Stimulated activated CD8-positive, alpha-beta memory T cell treated with anti-CD3 and anti-CD28 coated beads, Interleukin-12 subunit alpha, Interleukin-12 subunit beta, amount 100 ng/mL, for 1 hour (primary cell): Measurements from ENCODE around the gene CTSH.

Experiments used
- DNase-seq: peaks from one replicate; pipeline ENCODE4 v3.0.0-alpha.2; 2020; ENCODE audit warnings: low read depth

Gene CTSH

DNA sequence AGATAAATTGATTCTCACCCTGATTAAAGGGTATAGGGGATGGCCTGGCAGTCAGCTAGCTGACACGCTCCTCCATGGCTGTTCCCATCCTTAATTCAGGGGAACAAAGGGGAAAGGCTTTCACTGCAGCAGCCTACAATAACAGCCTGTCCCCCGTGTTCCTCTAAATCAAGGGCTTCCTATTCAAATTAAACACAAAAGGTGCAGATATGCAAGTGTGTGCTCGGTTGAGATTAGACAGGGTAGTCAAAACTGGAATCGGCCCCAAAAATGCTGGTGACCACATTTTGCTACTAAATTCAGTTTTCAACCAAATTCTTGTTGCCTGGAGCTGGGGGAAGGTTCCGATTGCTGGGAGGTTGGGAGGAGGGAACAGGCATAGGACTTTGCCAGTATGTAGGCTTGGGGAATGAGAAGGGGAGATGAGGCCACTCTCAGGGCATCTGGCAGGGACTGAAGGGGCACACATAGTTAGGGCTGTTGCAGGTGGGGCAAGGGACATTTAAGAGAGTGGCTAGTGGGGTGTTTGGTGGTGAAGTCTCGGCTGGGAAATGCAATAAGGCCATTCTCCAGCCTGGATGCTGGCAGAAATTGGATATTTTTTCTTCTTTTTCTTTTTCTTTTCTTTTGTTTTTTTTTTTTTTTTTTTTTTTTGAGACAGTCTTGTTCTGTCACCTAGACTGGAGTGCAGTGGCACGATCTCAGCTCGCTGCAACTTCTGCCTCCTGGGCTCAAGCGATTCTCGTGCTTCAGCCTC lies 32.9 kb upstream of the CTSH start:
- no peak for DNase-seq

DNA sequence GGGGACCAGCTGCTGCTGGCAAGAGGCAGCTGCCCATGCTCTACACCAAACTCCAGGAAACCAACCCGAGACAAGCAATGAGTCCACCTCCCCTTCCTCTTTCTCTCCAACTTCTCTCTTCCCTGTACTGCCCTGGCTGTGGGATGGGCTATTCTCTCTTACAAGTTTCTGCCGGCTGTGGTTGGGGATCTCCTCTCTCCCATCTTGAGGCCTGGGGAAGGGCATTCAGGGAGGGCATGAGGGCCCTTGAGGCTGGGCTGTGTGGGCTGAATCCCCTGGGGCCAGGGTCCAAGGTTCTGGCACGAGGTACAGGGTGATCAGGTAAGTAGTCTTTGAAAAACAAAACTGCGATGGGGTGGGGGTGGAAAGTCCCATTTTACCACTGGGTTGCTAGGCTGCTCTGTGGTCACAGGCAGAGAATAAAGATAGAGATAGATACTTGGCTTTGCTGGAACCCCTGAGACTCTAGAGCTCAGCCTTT lies 32.3 kb upstream of the CTSH start:
- DNase-seq, result no peak

DNA sequence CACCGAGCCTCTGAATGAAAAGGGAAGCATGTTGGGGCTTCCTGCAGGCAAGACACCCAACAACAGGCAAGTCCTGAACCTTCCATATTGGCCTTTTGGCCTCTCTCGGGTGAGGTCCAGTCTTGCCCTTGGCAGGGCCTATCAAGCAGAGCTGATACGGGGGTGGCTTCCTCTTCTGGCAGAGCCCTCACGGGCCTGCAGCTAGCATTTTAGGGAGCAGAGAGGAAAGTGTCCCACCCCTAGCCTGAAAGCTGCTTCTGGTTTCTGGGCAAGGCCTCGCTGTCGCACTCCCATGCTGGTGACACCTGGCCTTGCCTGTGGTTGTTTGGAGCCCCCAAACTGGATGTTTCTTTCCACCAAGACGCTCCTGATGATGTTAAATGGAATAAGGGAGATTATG lies 31.8 kb upstream of the CTSH start:
- no peak for DNase-seq

DNA sequence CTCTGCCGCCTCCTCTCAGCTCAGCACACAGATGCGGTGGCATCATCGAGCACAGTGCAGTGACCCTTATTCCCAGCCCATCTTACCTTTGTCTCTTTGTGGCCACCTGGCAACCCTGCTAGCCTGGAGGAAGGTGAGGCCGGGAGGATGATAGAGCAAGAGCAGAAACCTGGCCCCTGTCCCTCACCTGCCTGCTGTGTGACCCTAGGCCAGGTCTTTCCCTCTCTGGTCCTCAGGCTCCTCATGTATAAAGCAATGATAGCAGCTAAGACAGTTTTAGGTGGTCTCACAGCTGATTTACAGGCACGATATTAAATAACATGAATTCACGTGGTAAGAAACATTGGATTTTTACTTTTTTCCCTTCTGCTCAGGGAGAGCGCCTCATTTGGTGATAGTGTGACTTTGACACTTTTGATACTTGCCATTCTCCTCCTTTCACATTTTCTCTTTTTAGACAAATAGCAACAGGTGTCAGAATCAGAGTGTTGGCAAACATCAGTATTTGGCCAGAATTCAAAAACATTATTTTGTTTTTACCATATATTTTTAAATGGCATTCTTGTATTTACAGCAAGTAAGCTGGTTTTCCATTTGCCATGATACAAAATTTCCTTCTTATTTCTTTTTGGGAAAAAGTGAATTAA lies 29.5 kb upstream of the CTSH start:
- no peak for DNase-seq

DNA sequence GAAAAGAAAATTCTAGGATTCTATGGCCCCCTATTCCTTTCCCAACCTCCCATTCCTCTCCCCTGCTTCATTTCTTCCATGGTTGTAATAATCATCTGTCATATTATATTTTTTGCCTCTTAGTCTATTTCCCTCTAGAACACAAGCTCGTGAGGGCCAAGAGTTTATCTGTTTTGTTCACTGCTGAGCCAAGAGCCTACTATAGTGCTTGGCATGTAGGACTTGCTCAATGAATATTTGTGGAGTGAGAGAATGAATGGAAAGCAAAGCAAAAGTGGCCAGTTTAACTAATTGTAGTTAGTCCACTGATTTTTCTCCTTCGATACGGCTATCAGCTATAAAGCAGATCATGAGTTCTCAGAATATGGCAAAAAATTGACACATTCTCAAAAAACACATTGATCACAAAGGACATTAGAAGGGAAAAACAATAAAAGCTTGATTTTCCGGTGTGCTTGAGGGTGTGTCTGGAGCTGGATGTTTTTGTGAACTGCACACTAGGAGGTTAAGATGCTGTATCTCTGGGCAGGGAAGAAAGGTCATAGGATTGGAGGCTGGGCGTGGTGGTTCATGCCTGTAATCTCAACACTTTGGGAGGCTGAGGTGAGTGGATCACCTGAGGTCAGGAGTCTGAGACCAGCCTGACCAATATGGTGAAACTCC lies 25.0 kb upstream of the CTSH start:
- no peak for DNase-seq

DNA sequence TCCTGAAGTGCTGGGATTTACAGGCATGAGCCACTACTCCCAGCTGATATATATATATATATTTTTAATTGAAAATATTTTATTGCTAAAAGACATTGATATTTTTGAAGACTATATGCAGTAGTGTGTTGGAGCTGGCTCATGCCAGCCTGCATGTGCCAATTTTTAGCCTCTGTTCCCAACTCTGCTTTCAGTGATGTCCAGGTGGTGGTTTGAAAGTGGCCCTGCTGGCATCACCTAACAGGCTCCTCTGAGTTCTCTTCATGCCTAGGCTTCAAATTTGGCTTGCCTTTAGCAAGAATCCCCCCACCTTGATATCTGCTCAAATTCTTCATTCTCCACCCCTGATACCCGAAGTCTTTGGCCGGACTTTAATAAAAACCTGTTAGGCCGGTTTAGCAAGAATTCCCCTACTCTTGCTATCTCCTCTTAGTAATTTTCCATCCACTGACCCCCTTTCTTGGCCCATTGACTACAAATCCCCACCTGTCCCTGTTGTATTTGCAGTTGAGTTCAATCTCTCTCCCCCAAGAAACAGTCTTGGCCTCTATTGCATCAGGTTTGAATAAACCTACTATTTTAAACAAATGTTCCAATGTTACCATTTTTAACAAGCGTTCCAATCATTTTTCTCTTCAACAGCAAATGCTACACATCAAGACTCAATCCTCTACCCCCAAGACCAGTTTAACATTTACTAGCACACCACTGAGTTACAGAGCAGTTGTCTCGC lies 23.9 kb upstream of the CTSH start:
- no peak for DNase-seq

DNA sequence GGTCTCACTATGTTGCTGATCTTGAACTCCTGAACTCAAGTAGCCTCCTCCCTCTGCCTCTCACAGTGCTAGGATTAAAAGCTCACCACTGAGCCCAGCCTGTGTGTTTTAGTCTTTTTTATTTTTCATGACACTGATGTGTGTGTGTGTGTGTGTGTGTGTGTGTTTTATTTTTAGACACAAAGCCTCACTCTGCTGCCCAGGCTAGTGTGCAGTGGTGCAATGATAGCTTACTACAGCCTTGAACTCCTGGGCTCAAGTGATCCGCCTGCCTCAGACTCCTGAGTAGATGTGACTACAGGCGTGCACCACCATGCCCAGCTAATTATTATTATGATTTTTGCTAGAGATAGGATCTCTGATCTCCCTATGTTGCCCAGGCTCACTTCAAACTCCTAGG lies 23.3 kb upstream of the CTSH start:
- no peak for DNase-seq

DNA sequence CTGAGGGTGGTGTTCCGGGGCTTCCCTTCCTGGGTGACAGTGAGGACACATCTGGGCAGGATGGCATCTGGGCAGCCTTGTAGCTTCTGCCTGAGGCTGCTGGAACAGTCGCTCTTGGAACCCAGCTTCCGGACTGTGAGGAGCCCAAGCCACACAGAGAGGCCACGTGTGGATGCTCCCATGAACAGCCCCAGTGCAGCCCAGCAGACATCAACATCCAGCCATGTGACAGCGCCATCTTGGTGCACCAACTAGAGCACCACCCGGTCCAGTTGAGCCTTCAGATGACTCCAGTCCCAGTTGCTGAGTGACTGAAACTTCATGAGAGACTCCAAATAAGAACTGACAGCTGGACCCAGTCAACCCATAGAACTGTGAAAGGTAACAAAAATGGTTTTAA lies 15.5 kb upstream of the CTSH start:
- DNase-seq, result no peak

DNA sequence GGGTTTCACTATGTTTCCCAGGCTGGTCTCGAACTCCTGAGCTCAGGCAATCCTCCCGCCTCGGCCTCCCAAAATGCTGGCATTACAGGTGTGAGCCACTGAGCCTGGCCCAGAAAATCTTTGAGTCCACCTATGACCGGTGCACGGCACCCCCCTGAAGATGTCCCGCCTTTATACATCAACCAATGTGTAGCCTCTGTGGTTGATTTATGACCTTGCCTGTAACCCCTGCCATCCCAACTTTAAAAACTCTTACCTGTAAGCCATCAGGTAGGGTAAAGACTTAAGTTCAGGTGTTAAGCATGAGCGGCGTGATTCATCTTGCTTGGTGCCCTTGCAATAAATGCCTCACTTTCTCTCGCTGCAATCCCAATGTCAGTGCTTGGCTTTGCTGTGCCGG lies 14.5 kb upstream of the CTSH start:
- DNase-seq, result no peak

DNA sequence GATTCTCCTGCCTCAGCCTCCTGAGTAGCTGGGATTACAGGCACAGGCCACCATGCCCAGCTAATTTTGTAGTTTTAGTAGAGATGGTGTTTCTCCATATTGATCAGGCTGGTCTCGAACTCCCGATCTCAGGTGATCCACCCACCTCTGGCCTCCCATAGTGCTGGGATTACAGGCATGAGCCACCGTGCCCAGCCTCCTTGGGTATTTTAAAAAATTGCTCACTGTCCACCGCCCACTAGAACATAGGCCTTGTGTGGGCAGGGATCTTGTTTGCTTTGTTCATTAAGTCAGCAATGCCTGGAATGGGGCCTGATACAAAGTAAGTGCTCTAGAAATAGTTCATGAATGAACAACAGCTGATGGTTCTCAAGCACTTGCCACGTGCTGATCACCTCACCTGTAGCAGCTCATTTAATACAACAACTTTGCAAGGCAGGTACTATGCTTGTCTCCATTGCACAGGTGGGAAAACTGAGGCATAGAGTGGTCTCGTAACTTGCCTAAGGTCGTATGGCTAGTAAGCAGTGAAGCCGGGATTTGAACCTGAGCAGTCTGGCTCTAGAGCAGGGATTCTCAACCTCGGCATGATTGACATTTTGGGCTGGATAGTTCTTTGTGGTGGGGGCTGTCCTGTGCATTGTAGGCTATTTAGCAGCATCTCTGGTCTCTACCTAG lies 12.7 kb upstream of the CTSH start:
- no peak for DNase-seq

DNA sequence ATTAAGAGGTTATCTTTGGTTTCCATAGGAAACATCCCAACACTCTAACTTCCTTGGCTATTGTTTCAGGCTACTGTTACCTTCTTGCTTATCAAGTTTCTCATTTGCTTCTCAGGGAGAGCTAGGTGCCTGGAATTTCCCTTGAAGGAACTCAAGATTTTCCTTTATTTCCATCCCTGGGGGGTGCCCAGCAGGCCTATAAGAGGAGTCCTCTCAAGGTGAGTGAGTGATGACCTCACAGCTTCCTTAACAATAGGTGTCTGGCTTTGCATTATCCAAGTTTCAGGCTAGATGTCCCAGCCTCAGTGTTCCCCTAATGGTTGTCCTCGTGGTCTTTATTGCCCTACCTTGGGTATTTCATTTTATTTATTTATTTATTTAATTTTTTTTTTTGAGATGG lies 12.1 kb upstream of the CTSH start:
- no peak for DNase-seq

DNA sequence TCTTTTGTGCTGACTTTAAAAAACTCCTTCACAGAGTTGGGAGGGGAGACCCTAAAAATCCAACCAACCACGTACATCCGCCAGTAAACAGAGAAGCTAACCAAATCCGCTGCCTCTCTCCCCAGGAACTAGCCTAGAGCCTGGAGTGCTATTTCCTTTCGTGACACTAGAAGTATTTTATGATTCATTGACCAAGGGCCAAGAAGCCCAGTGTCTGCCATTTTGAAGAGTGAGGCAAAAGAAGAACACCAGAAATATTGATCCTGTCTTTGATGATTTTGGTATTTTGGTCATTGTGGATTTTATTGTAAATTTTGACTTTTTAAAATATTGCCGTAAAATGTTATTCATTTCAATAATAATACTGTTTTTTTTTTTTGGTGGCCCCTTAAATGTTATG lies 10.5 kb upstream of the CTSH start:
- no peak for DNase-seq

DNA sequence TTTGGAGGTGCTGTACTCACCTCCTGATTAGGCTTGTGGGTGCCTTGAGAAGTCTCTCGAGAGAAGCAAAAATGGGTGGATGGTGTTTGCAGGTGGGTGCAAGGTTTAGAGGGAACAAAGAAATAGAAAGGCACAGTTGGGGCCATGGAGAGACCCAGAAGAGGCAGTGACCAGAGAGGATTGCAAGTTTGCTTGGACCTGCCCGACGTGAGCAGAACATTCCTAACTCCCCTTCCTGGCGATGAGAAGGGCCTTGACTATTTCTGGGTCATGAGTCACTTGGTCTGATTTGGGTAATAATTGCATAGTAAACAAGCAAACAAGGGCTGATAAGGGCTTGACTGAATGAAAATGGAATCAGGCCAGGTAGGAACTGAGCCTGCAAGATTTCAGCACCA lies 7.0 kb upstream of the CTSH start:
- no peak for DNase-seq

DNA sequence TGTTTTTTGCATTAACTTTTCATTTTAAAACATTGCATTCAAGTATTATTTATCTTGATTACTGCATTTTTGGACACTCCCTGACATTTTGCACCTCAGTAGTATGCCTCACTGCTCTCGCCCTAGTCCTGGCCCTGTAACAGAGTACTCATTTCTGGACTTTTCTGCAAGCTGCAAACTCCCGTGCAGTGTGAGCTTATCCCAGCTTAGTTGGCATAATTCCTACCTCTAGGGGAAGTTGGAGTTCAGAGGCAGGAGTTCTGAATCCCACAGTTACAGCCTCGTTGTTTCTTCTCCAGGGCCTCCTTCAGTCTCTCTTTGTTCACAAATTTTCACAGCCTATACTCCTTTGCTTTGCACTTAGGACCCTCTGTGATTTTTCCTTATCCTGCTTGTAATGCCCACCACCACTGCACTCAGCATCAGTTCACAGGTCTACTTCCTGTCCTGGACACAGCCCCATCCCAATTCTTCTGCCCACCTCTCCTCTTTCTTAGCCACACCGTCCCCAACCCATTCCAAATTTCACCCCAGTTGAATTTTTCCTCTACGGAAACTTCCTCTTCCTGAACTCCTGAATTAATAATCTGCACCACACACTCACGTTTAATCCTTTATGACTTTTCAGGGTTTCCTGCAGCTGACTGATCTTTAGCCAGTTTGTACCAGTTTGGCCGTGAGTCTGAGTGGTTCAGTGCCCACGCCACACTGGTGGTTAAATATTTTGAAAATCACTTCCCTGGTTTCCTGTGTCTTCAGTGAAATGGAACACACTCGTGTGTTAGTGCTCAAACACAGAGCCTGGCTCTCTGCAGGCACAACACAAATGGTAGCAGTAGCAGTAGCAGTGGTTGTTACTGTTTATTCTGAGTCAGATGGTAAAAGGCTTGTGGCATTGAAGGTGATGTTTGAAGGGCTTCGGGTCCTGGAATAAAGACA lies 6.3 kb upstream of the CTSH start:
- no peak for DNase-seq

DNA sequence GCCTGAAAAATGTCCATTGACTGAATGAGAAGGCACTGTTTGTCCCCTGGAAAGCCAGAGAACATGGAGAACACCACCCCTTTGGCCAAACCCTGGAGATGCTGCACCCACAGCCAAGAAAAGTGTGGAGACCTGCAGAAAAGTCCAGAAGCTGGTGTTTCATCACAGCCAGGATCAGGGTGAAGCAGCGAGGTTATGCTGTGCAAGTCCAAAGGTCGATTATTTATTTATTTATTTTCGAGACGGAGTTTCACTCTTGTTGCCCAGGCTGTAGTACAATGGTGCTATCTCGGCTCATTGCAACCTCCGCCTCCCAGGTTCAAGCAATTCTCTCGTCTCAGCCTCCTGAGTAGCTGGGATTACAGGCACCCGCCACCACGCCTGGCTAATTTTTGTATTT lies 5.5 kb upstream of the CTSH start:
- no peak for DNase-seq

DNA sequence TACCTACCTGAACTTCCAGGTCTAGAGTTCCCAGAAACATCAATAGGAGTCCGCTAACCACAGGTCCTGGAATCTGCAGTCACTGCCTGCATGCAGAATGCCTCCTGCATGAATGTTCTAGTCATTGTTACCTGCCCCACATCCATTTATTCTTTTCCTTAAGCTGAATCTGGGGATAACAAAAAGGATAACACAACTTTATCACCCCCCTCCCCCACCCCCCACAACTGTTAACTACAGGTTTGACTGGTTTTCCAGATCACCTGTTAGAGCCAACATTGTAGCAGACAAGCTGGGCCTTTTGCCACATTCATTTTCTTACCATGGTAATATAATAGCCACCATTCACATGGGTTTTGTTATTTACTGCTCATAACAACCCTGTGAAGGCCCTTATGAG lies 4.6 kb upstream of the CTSH start:
- no peak for DNase-seq

DNA sequence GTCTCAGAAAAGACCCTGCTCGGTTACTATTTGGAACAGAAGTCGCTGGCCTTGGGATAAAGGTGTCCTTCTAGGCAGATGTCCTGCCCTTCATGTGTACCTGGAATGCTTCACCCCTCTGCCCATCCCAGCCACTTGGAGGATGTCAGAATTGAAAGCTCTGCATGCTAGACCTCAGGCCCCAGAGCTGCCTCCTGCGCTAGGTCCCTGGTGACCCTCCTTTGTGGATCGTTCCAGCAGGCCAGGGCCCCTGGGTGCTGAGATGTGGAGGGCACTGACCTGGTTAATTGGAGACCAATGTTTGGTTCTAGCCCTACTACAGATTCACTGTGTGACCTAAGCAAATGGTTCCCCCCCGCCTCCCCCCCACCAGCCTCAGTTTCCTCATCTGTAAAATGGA lies 2.7 kb upstream of the CTSH start:
- no peak for DNase-seq

DNA sequence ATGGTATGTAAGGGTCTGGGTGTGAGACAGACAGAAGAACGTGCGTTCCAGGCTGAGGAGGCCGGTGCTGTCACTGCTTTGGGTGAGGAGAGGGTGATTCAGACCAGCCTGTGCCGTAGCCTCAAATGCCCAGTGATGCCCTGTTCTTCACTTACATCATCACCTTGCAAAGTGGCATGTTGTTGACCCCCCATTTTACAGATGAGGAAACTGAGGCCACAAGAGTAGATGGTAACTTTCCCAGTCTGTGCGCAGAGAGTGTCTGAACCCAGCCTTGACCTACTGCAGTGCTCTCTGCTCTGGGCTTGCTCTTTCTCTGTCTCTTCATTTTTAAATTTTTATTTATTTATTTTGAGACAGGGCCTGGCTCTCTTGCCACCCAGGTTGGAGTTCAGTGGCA lies 1.6 kb upstream of the CTSH start:
- no peak for DNase-seq

DNA sequence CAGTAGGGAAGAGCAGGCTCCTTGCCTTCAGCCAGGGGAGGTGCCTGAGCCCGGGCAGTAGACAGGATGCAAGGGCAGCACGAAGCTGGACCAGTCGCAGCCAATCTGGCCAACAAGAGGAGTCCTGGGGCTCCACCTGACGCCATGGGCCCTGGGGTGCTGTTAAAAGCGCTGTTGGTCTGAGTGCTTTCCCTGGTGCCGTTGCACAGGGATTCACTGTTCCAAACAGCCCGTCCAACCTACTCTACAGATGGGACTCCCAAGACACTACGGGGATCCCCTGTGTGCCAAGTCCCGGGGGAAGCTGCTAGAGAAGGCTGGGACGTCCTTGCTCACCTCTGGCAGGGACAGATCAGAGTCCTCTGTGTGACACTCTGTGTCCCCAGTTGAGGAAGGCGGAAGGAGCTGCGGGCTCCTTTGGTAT lies 632 bp downstream of the CTSH start:
- DNase-seq, result no peak

DNA sequence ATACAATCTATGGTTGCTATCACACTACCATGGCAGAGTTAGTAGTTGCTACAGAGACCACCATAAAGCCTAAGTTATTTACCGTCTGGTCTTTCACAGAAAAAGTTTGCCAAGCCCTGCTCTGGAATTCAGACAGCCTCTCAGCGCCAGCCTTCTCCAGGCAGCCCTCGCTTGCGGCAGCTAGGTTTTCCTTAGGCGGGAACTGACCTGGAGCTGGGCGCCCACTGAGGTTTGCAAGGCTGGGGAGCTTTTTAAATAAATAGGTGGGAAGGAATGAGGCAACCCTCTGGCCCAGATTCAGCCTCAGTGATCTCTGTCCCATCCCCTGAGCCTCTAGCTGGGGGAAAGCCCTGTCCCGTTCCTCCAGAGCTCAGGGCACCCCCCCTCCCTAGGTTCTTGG lies 1.2 kb downstream of the CTSH start:
- no peak for DNase-seq

DNA sequence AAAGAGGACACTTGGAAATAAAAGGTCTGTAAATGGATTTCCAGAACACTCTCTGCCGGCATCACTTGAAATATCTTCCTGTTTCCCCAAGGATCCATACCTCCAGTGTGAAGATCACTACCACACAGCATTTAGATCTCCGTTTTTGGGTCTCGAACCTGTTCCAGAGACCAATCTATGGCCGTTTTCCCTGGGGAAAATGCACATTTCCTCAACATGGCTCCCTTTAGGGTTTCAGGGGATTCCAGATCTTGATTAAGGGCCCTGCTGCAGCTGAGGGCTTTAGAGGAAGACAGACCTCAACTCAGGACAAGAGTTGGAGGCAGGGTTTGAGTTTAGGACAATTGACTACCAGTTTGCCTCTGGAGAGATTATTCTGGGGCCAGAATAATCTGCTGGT lies 2.1 kb downstream of the CTSH start:
- no peak for DNase-seq
